H1 (cell line): ENCODE data around the gene DCLK1.

Experiments used
- CHD1 ChIP-seq: IDR thresholded peaks from 2 replicates; pipeline ENCODE4 v1.6.1; 2012; ENCODE audit warnings: low read depth, low read length, improper control_type of control experiment
- CHD2 ChIP-seq: IDR thresholded peaks from 2 replicates; pipeline ENCODE4 v1.6.1; 2012; ENCODE audit warnings: low read length, improper control_type of control experiment
- CTCF ChIP-seq, 3 experiments: IDR thresholded peaks; 1 replicate in 2 of 3; 2 replicates in 1 of 3; pipeline versions ENCODE4 v1.5.1 to v1.6.1; 2011; ENCODE audit warnings: low read length in 3 of 3, mild to moderate bottlenecking in 3 of 3, inconsistent platforms in 2 of 3, low read depth in 1 of 3, moderate library complexity in 1 of 3; ENCODE audit not compliant: insufficient read depth in 1 of 3; ENCODE audit errors: control extremely low read depth in 1 of 3
- EZH2 ChIP-seq: fragments of 200-600 bp; sonication (generic); IDR thresholded peaks from 2 replicates; pipeline ENCODE4 v1.7.1; 2012; ENCODE audit warnings: low read depth, mild to moderate bottlenecking, moderate library complexity, low read length, inconsistent platforms; ENCODE audit not compliant: severe bottlenecking
- TCF12 ChIP-seq: IDR thresholded peaks from 2 replicates; pipeline ENCODE4 v1.6.1; 2011; ENCODE audit warnings: low read depth, mild to moderate bottlenecking, low read length
- YY1 ChIP-seq: IDR thresholded peaks from 2 replicates; pipeline ENCODE4 v1.6.1; 2011; ENCODE audit warnings: low read depth, mild to moderate bottlenecking, low read length

GRCh38 chr13:35945368-35945767 is 185.8 kb downstream of the DCLK1 start:
- TF ChIP-seq EZH2 (no peak), TCF12 (no peak), YY1 (no peak), CHD1 (no peak), CTCF (IDR thresholded peaks at IDR 0.05; ENCODE audit: control extremely low read depth in 1 of 3, insufficient read depth in 1 of 3, low read depth in 1 of 3, low read length in 3 of 3) (no peak), CHD2 (no peak)
